ENCODE measurements around the gene AGAP1. TPM values are rescaled to one million over a fixed set of nuclear protein-coding genes. Genes with fewer than 3 reads are reported as not detected.
A peak's percentile ranks its signal among the peaks of the same experiment; 100 is the strongest.

AGAP1 gene
- total RNA-seq, 1 donor from 2014 or later: 46.3 TPM

DNA sequence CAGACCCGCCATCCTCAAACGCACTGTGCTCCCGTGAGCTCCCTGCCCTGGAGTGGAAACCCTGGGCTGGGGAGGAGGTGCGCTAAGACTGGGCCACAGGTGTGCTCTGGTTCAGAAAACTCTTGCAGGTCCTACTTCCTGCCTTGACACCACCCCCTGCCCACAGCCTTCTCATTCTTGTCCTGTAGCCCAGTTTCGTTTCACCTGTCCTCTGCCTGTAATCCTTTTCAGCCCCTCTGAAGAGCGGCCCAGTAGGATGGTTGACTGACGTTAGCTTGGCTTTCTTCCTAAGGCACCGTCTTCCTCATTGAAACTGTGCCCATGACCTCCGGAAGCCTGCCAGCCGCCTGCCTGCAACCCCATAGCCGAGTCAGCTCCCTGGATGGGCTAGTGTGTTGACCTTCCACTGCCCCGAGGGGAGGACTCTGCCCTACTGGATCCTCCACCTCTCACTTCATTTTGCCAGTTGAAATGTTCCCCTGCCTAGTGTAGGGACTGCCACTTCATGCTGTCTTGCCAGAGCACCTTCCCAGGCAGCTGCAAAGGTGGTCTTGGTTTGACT lies 116.9 kb downstream of the AGAP1 start:
- Mint-ChIP-seq H3K36me3 (peaks cover 4% of the 10 kb centered on the region), H3K4me3 (no peak overlapping the region), H3K27ac (no peak overlapping the region), H3K27me3 (no peaks in the 10 kb centered on the region), H3K4me1 (ENCODE audit: unreplicated experiment) (peaks cover 44% of the 10 kb centered on the region), H3K9me3 (no peaks in the 10 kb centered on the region)
- no peak for DNase-seq (ENCODE audit: extremely low spot score, unreplicated experiment)
- TF ChIP-seq, protein P1, sequence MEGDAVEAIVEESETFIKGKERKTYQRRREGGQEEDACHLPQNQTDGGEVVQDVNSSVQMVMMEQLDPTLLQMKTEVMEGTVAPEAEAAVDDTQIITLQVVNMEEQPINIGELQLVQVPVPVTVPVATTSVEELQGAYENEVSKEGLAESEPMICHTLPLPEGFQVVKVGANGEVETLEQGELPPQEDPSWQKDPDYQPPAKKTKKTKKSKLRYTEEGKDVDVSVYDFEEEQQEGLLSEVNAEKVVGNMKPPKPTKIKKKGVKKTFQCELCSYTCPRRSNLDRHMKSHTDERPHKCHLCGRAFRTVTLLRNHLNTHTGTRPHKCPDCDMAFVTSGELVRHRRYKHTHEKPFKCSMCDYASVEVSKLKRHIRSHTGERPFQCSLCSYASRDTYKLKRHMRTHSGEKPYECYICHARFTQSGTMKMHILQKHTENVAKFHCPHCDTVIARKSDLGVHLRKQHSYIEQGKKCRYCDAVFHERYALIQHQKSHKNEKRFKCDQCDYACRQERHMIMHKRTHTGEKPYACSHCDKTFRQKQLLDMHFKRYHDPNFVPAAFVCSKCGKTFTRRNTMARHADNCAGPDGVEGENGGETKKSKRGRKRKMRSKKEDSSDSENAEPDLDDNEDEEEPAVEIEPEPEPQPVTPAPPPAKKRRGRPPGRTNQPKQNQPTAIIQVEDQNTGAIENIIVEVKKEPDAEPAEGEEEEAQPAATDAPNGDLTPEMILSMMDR (conservative IDR thresholded peaks at IDR 0.05): no peak

DNA sequence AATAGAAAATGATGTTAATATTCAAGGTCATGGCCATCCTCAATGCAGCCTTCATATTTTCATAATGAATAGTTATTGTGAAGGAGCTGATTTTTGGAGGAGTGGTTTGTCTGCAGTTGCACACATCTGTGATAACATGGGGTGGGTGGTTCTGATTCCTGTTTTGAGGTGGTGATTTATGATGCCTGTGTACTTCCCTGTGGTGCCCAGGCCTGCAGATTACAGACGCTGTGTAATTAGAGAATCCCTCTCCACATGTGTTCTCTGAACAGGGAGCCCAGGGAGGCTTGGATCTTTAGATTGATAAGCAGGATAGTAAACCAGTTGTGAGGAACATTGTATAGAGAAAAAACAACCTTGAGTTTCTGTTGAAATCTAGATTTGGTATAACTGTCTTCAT lies 117.5 kb downstream of the AGAP1 start:
- TF ChIP-seq, protein P1 (conservative IDR thresholded peaks at IDR 0.05): no peak
- Mint-ChIP-seq H3K27me3 (no peaks in the 10 kb centered on the region), H3K4me3 (no peak overlapping the region), H3K9me3 (no peaks in the 10 kb centered on the region), H3K27ac (no peak overlapping the region), H3K36me3 (peaks cover 4% of the 10 kb centered on the region), H3K4me1 (ENCODE audit: unreplicated experiment) (peaks cover 39% of the 10 kb centered on the region)
- DNase-seq (ENCODE audit: extremely low spot score, unreplicated experiment): no peak

DNA sequence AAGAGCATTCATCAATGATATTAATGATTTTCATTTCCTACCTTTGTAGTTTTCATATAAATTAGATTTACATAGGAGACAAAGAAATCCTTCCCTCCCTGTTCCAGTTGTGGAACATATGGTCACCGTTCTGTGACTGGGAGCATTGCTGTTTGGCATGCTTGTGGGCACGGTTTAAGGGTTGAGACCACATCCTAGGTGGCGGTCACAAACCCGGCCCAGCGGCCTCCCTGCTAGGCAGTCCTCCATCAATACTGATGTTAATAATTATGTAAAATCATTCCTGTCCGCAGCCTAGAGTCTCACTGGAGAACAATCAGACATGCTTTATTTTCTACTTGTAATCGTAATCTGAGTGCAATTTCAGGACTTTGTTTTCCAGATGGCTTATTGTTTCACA lies 117.9 kb downstream of the AGAP1 start:
- peaks cover 4% of the 10 kb centered on the region for H3K36me3 Mint-ChIP-seq
- H3K9me3 Mint-ChIP-seq: no peaks in the 10 kb centered on the region
- peaks cover 43% of the 10 kb centered on the region for H3K4me1 Mint-ChIP-seq (ENCODE audit: unreplicated experiment)
- no peak for DNase-seq (ENCODE audit: extremely low spot score, unreplicated experiment)
- H3K27me3 Mint-ChIP-seq: no peaks in the 10 kb centered on the region
- H3K4me3 Mint-ChIP-seq: peak overlapping the region; percentile 61
- TF ChIP-seq, protein P1 (conservative IDR thresholded peaks at IDR 0.05): no peak
- H3K27ac Mint-ChIP-seq: no peak overlapping the region

DNA sequence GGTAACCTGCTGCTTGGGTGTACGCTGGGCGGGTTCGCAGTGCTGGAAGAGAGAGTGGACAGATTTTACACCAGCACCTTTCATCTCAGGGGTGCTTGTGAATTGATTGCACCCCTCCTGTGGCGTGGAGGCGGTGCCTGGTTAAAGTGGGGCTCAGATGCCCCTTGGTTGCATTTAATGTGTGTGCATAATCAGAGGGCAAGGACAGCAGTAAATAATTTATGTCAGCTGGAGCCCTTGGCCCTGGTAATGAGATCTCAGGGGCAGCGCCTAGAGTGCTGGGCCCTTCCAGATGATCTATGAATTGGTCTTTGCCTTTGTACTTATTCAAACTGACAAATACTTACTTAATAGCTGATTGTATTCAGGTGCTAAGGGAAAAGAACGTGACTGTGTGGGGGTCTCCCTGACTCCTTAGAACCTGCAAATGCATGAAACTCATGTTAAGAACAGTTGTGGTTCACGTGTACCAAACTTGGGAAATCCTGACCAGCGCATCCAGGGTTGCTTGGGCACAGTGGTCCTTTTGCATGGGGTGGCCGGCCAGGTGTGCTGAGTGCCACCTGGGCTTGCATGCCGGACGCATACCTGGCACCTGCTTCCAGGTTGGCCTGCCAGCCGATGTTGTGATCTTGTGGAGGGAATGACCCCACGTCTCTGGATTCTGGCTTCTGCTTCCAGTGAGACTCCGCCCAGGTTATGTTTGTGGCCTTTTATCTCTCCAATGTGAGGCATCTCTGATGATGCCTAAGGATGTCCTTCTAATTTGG lies 118.5 kb downstream of the AGAP1 start:
- DNase-seq (ENCODE audit: extremely low spot score, unreplicated experiment): no peak
- TF ChIP-seq, protein P1 (conservative IDR thresholded peaks at IDR 0.05): no peak
- Mint-ChIP-seq H3K36me3 (peaks cover 4% of the 10 kb centered on the region), H3K27me3 (no peaks in the 10 kb centered on the region), H3K4me1 (ENCODE audit: unreplicated experiment) (peaks cover 47% of the 10 kb centered on the region), H3K9me3 (no peaks in the 10 kb centered on the region), H3K27ac (no peak overlapping the region), H3K4me3 (peak overlapping the region; percentile 61)

DNA sequence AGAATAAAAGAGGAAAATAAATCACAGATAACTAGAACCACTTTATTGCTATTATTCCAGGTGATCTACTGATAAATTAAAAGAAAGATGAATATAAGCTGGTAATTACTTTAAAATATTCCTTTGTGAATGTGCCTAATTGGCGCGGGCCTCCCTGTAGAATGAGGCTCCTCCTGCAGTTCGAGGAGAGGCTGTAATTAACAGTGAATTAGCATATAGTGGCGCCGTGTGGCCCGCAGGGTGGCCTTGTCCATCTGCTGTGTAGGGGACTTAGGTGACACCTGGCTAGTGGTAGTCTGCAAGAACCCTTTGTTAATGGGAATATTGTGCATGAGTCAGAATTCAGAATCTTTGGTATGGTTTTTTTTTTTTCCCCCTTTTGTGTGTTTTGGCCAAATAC lies 119.8 kb downstream of the AGAP1 start:
- H3K4me3 Mint-ChIP-seq: no peak overlapping the region
- peaks cover 4% of the 10 kb centered on the region for H3K36me3 Mint-ChIP-seq
- TF ChIP-seq, protein P1 (conservative IDR thresholded peaks at IDR 0.05): no peak
- peaks cover 47% of the 10 kb centered on the region for H3K4me1 Mint-ChIP-seq (ENCODE audit: unreplicated experiment)
- DNase-seq (ENCODE audit: extremely low spot score, unreplicated experiment): no peak
- H3K9me3 Mint-ChIP-seq: peaks cover 5% of the 10 kb centered on the region
- no peak overlapping the region for H3K27ac Mint-ChIP-seq
- H3K27me3 Mint-ChIP-seq: no peaks in the 10 kb centered on the region

All from type B pancreatic cell (in vitro differentiated cells).